Measurements from ENCODE around the gene ITIH5. TPM values are rescaled to one million over a fixed set of nuclear protein-coding genes. Genes with fewer than 3 reads are reported as not detected.

The ITIH5 gene
- total and polyA plus RNA-seq, 2 of the 13 experiments (the other 11 are each of a cell fraction or from before 2014, with no cell fraction given), result 4.7 to 8.9 TPM

GRCh38 chr10:7686351-7687171, 19.8 kb upstream of the ITIH5 start:
- Histone ChIP-seq H4K20me1 (ENCODE audit: insufficient read depth, low read length) (no peaks in the 10 kb centered on the region), H3K36me3 (replicated peaks in 1 of 2; ENCODE audit: control insufficient read depth in 1 of 2, insufficient read depth in 2 of 2, low read length in 2 of 2) (no peaks in the 10 kb centered on the region), H3K79me2 (ENCODE audit: insufficient read depth, low read length) (no peaks in the 10 kb centered on the region), H3K27ac (ENCODE audit: extremely low read length, insufficient read depth, low read length) (peak overlapping the region; percentile 94), H3K4me3 (replicated peaks in 1 of 3; ENCODE audit: insufficient read depth in 1 of 3, low read depth in 2 of 3, low read length in 3 of 3) (peak overlapping the region in 2 of 3 experiments; percentile 17 to 47; a peak in 1 of 6 replicates), H3K9me3 (ENCODE audit: low read length) (peaks cover 27% of the 10 kb centered on the region), H3K9ac (ENCODE audit: insufficient read depth, low read depth, low read length) (peak overlapping the region; percentile 74), H3K27me3 (ENCODE audit: control insufficient read depth in 1 of 2, insufficient read depth in 2 of 2, low read length in 2 of 2) (no peaks in the 10 kb centered on the region; a peak in 1 of 5 replicates), H3K4me2 (ENCODE audit: low read depth, low read length) (peak overlapping the region; percentile 77), H3K4me1 (ENCODE audit: insufficient read depth, low read length) (peaks cover 41% of the 10 kb centered on the region), H2AFZ (ENCODE audit: low read length) (no peak overlapping the region)
- DNase-seq (ENCODE audit: low spot score) (peak; percentile 100), ATAC-seq (peak; percentile 94), FAIRE-seq (peak; percentile 97)
- POLR2A ChIA-PET, result interaction anchor here (1.0 to 7.0 kb wide), 19 partner anchors 10 to 161 kb away, joined by 3 to 359 read pairs (median 8); partner anchors contain the start of genes ATP5F1C, ITIH2, ITIH5 and KIN
- BruUV-seq (replicated peaks), result no TSS peak
- intact Hi-C loops (cut with micrococcal nuclease; ENCODE audit: unreplicated experiment), result loop anchor here (1.0 kb wide), 6 partner anchors 10 to 161 kb away; no protein-coding TSS in a partner anchor
- under 1% methylated on average over 13 of the region's 13 CpGs for WGBS (ENCODE audit: low lambda C conversion rate)
- CTCF ChIA-PET (ENCODE audit: low intra/inter-chr PET ratio, low total read pairs), result interaction anchor here (0.7 to 2.6 kb wide), 6 partner anchors 16 to 161 kb away, joined by 3 to 57 read pairs (median 5); partner anchors contain the start of gene ITIH2
- in situ Hi-C loops (cut with HindIII; ENCODE audit: extremely low pct_ligation_motif_present, low pct_unique_long_range_greater_than_20kb), result loop anchor here (5.0 kb wide), 1 partner anchor 159 kb away; no protein-coding TSS in a partner anchor
- TF ChIP-seq TERF1 (CRISPR knock-in tag; IDR thresholded peaks at IDR 0.05), result no peak
- TF ChIP-seq PPARG (CRISPR knock-in tag; conservative IDR thresholded peaks at IDR 0.05), result peak; percentile 87
- peak; percentile 65; the same call in 1 of the 2 replicates for TF ChIP-seq CSRNP1 (CRISPR knock-in tag; IDR thresholded peaks at IDR 0.05)
- no peak for TF ChIP-seq KLF15 (CRISPR knock-in tag; IDR thresholded peaks at IDR 0.05; ENCODE audit: borderline replicate concordance)
- no peak for TF ChIP-seq ZNF207 (IDR thresholded peaks at IDR 0.05; ENCODE audit: borderline replicate concordance)
- peak; percentile 9; the same call in 1 of the 2 replicates for TF ChIP-seq ZNF644 (CRISPR knock-in tag; IDR thresholded peaks at IDR 0.05; ENCODE audit: low read depth)
- peak; percentile 41; the same call in 1 of the 2 replicates for TF ChIP-seq ZBTB34 (CRISPR knock-in tag; IDR thresholded peaks at IDR 0.05)
- no peak for TF ChIP-seq ZNF318 (CRISPR knock-in tag; IDR thresholded peaks at IDR 0.05)
- peak; percentile 23; the same call in 1 of the 2 replicates for TF ChIP-seq ZFX (CRISPR knock-in tag; IDR thresholded peaks at IDR 0.05; ENCODE audit: low read depth)
